GM12865 (cell line): ENCODE data around the gene RAB5A.

Experiments used
- DNase-seq: peaks from one replicate; pipeline ENCODE4 v3.0.0; 2010; ENCODE audit warnings: low read depth
- H3K4me3 ChIP-seq: 2 replicates; pipeline ENCODE4 v1.5.1; 2011; ENCODE audit warnings: mild to moderate bottlenecking, low read depth, low read length, control low read depth
- TF ChIP-seq, protein P1 (sequence below): IDR thresholded peaks from 2 replicates; pipeline ENCODE4 v1.5.1; 2011; ENCODE audit warnings: low read length, control low read depth, low read depth, inconsistent platforms; ENCODE audit not compliant: insufficient read depth; ENCODE audit errors: missing control alignments

The RAB5A gene

DNA sequence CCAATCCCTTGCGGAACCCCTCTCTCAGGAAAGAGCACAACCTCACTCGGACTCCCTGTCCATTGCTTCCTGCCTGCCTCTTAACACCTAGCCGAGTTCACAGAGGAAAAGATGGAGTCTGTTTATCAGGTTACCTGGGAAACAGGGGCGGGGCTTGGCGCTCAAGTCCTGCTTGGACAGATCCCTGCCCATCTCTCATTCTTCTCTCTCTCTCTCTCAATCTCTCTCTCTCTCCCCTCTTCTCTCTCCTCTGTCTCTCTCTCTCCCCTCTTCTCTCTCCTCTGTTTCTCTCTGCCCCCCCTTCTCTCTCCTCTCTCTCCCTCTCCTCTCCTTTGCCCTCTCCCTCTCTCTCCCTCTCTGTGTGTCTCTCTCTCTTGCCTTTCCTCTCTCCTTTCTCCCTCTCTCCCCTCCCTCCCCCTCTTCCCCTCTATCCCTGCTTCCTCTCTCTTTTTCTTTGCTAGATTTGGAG is 12.8 kb upstream of the RAB5A start, which contains the start of gene EFHB:
Gene EFHB (minus strand): TSS at position 120 of the 469 bp plus-strand sequence. CDS start 199 bp downstream, outside the sequence.
- TF ChIP-seq, protein P1, sequence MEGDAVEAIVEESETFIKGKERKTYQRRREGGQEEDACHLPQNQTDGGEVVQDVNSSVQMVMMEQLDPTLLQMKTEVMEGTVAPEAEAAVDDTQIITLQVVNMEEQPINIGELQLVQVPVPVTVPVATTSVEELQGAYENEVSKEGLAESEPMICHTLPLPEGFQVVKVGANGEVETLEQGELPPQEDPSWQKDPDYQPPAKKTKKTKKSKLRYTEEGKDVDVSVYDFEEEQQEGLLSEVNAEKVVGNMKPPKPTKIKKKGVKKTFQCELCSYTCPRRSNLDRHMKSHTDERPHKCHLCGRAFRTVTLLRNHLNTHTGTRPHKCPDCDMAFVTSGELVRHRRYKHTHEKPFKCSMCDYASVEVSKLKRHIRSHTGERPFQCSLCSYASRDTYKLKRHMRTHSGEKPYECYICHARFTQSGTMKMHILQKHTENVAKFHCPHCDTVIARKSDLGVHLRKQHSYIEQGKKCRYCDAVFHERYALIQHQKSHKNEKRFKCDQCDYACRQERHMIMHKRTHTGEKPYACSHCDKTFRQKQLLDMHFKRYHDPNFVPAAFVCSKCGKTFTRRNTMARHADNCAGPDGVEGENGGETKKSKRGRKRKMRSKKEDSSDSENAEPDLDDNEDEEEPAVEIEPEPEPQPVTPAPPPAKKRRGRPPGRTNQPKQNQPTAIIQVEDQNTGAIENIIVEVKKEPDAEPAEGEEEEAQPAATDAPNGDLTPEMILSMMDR: no peak
- H3K4me3 ChIP-seq: no peak within 1 kb of the TSS
- DNase-seq: peak; percentile 46

DNA sequence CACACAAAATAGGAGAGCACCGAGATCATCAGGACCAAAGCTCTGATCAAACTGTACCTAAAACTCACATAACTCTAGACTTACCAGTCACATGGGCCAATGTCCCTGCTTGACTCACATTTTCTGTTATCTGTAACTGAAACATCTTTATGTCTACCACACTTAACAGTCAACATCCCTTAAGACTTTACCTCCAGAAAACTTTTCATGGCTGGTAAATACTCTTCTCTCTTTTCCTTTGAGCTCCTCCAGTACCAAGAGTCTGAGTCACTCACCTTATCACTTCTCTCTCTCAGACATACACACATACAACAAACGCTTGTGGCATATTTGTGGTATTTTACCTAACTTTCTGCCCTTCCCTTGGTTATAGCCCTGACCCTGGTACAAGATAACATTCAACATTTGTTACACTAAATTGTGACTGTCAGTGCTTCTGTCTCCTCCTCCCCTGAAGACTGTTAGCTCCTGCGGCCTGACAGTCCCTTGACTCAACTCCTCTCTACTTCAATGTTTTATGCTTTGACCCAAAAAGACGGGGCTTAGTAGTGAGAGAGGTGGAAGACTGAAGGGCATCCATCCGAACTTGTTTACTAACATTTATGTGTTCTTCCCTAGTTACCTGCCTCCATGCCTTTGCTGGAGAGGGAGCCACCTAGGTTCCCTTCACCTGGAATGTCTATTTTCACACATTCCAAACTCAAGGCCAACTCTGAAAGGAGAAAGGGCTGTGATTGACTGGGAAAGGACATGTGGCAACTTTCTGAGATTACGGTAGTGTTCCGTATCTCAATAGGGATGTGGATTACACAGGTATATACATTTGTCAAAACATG is 9.2 kb upstream of the RAB5A start:
- no peak for DNase-seq

DNA sequence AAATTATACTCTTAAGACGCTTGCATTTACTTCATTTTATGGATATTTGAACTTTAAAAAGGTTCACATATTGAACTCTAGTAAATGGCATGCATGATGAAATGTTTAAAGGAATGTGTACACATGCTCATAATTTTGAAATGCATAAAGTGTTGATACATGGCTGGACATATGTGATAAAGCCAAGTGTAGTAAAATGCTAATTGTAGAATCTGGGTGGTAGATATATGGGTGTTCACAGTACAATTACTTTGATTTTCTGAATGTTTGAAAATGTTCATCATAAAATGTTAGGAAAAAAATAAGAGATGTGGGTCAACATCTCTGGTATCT is 8.6 kb upstream of the RAB5A start:
- TF ChIP-seq, protein P1: no peak
- DNase-seq: no peak
- H3K4me3 ChIP-seq: no peak overlapping the region

More for the DNA sequence above, 9.2 kb upstream of the RAB5A start:
- no peak overlapping the region for H3K4me3 ChIP-seq
- TF ChIP-seq, protein P1: no peak

DNA sequence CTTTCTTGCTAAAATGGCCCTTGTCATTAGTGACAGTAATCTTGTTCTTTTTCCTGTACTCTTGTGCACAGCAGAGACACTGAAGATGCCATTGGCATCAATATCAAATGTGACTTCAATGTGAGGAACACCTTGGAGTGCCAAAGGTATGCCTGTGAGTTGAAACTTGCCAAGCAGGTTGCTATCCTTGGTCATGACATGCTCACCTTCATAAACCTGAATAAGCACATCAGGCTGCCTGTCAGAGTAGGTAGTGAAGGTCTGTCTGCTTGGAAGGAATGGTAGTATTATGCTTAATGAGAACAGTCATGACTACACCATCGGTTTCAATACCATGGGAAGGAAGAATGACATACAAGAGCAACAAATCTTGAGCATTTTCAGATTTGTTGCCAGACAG is 6.3 kb upstream of the RAB5A start:
- H3K4me3 ChIP-seq: no peak overlapping the region
- no peak for DNase-seq
- TF ChIP-seq, protein P1: no peak

DNA sequence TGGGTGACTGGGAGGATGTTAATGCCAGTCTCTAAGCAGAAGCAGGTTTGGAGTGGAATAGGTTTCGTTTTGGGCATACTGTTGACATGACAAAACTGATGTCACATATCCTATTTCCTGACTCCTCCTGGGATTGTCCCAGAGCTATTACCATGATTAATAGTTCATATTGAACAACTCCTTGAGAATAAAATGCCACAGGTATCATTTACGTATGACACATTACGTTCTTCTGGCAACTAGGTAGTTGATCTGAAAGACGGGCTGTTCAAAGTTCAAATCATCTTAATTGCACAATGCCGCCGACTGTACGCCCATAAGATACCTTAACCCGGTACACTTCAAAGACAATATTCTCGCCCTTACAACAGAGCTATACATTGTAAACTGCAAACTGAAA is 1.4 kb upstream of the RAB5A start:
- TF ChIP-seq, protein P1: no peak
- no peak for DNase-seq
- H3K4me3 ChIP-seq: no peak overlapping the region

DNA sequence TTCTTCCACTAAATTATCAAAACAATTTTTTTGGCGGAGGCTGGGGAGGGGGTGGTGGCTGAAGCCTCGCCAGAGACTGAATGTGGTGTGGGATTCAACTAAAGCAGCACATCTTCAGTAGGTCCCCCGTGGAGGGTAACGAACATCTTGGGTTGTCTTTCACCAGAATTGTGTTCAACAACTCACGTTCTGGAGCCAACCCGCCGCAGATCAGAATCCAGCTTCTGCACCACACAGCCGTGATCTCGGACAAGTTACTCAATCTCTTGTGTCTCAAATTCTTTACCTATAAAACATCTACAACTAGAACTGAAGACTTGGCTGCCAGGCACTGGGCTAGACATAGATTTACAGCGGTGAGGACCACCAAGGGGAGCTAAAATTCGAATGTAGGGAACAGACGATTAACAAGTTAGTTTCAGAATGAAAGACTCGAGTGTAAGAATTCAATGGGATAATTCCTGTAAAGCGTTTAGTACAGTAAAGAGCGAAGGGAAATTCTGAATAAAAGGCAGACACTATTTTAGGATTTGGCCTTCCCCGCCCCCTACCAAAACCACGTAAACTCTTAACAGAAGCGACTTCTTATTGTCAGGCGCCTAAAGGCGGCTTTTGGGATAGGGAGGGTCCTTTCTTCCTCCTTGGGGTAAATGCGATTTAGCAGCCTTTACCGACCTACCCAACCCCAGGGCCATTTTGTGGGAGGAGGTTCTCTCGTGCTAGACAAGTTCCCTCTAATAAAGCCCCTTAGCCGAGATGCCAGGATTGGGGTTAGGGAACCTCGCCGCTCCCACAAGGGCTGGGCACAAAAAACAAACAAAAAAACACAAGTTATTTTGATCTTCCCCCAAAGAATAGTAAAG is 697 bp upstream of the RAB5A start:
- H3K4me3 ChIP-seq: peak overlapping the region; percentile 85
- peak; percentile 8 for DNase-seq
- TF ChIP-seq, protein P1: no peak
